Measurements from ENCODE around the gene GPR139. TPM values are rescaled to one million over a fixed set of nuclear protein-coding genes. Genes with fewer than 3 reads are reported as not detected.

The GPR139 gene
- polyA plus RNA-seq, 1 of the 3 experiments (the other 2 are of a cell fraction) = not detected

DNA sequence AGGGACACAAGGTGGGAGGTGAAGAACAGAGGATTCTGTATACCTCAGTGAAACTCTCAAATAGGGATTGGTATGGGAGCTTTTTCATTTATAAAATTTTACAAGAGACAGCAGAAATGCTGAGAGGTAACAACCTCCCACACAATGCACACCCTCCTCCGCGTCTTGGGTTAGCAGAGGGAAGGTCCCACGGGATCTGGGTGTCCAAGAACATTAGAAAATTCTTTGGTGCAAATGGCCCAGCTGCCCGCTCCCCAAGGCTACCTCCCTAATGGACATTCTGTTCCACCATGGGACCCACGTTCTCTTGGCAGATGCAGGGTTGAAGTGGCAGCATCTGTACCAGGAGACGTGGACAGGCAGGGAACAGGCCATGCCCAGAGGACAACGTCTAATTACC lies 22.5 kb downstream of the GPR139 start (continued):
- TF ChIP-seq, protein P1, sequence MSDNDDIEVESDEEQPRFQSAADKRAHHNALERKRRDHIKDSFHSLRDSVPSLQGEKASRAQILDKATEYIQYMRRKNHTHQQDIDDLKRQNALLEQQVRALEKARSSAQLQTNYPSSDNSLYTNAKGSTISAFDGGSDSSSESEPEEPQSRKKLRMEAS (IDR thresholded peaks at IDR 0.05; ENCODE audit: low read depth) = no peak
- TF ChIP-seq EP300 (IDR thresholded peaks at IDR 0.05; ENCODE audit: borderline replicate concordance in 1 of 2, low read depth in 1 of 2, low read length in 1 of 2) (no peak), GATA2 (CRISPR knock-in tag; IDR thresholded peaks at IDR 0.05) (no peak), CTCF (IDR thresholded peaks at IDR 0.05) (no peak), USF1 (IDR thresholded peaks at IDR 0.05; ENCODE audit: borderline replicate concordance, low read depth) (no peak), MXI1 (IDR thresholded peaks at IDR 0.05; ENCODE audit: low read depth, low read length) (no peak)
- TF ChIP-seq, protein P2, sequence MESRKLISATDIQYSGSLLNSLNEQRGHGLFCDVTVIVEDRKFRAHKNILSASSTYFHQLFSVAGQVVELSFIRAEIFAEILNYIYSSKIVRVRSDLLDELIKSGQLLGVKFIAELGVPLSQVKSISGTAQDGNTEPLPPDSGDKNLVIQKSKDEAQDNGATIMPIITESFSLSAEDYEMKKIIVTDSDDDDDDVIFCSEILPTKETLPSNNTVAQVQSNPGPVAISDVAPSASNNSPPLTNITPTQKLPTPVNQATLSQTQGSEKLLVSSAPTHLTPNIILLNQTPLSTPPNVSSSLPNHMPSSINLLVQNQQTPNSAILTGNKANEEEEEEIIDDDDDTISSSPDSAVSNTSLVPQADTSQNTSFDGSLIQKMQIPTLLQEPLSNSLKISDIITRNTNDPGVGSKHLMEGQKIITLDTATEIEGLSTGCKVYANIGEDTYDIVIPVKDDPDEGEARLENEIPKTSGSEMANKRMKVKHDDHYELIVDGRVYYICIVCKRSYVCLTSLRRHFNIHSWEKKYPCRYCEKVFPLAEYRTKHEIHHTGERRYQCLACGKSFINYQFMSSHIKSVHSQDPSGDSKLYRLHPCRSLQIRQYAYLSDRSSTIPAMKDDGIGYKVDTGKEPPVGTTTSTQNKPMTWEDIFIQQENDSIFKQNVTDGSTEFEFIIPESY (IDR thresholded peaks at IDR 0.05; ENCODE audit: borderline replicate concordance, low read depth) = no peak

DNA sequence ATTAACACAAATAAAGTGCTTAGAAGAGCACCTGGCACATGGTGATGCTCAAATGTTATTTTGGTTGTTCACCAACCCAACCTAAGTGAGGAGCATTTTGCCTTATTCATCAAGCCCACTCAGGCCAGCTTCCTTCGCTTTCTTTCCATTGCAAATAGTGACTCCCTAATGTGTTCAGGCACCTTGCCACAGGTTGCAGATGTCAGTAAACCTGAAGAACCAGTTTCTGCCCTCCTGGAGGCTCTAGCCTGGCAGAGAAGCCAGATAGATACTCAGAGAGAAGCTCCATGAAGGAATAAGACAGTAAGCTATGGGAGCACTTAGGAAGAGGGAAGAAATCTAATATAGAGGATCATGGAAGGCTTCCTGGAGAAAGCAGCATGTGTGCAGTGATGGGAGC lies 23.9 kb downstream of the GPR139 start:
- Histone ChIP-seq H3K9ac (no peak overlapping the region), H3K27me3 (ENCODE audit: insufficient read depth) (no peaks in the 10 kb centered on the region), H2AFZ (ENCODE audit: low read depth) (no peak overlapping the region), H3F3A (replicated peaks; ENCODE audit: insufficient read depth) (no peaks in the 10 kb centered on the region), H3K27ac (ENCODE audit: low read depth in 2 of 2, low read length in 1 of 2) (no peak overlapping the region), H3K9me3 (no peaks in the 10 kb centered on the region), H3K36me3 (replicated peaks in 1 of 2; ENCODE audit: control insufficient read depth in 1 of 2, insufficient read depth in 2 of 2, low read length in 1 of 2) (no peaks in the 10 kb centered on the region), H3K4me3 (ENCODE audit: low read depth in 2 of 2, low read length in 1 of 2) (no peak overlapping the region), H3K79me2 (ENCODE audit: insufficient read depth) (no peaks in the 10 kb centered on the region), H3K9me2 (no peaks in the 10 kb centered on the region), H3K4me1 (ENCODE audit: control insufficient read depth in 1 of 2, insufficient read depth in 2 of 2, low read depth in 1 of 2, low read length in 1 of 2) (no peaks in the 10 kb centered on the region; a peak in 1 of 4 replicates), H4K20me1 (ENCODE audit: insufficient read depth) (no peaks in the 10 kb centered on the region), H3K4me2 (no peak overlapping the region)
- POLR2A ChIA-PET = no interaction called here
- DNase-seq = no peak
- TF ChIP-seq NRF1 (IDR thresholded peaks at IDR 0.05; ENCODE audit: low read depth, low read length) (no peak), FOSL2 (IDR thresholded peaks at IDR 0.05; ENCODE audit: borderline replicate concordance, low read depth) (no peak), RXRA (IDR thresholded peaks at IDR 0.05; ENCODE audit: borderline replicate concordance, low read depth) (no peak), RCOR1 (IDR thresholded peaks at IDR 0.05; ENCODE audit: low read length) (no peak)
- TF ChIP-seq, protein P3, sequence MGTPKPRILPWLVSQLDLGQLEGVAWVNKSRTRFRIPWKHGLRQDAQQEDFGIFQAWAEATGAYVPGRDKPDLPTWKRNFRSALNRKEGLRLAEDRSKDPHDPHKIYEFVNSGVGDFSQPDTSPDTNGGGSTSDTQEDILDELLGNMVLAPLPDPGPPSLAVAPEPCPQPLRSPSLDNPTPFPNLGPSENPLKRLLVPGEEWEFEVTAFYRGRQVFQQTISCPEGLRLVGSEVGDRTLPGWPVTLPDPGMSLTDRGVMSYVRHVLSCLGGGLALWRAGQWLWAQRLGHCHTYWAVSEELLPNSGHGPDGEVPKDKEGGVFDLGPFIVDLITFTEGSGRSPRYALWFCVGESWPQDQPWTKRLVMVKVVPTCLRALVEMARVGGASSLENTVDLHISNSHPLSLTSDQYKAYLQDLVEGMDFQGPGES (IDR thresholded peaks at IDR 0.05; ENCODE audit: low read depth, low read length) = no peak
- 7% methylated on average over 1 of the region's 1 CpG for WGBS (ENCODE audit: low lambda C conversion rate)
- CTCF ChIA-PET = no interaction called here
